DOHH2 (cell line): ENCODE data around the gene ABHD14A.
A peak's percentile ranks its signal among the peaks of the same experiment; 100 is the strongest.

Source experiments
- H3F3A ChIP-seq: fragments of 200-600 bp; sonication (generic), shearing (Covaris generic); 2 replicates; pipeline ENCODE4 v1.6.0; 2016; ENCODE audit warnings: antibody characterized with exemption, mild to moderate bottlenecking; ENCODE audit not compliant: control insufficient read depth, insufficient read depth
- H3K27ac ChIP-seq: fragments of 200-600 bp; sonication (generic); 2 replicates; pipeline ENCODE4 v1.5.1; 2014; ENCODE audit warnings: low read depth, mild to moderate bottlenecking, low read length, moderate library complexity
- H3K27me3 ChIP-seq: fragments of 200-600 bp; sonication (generic); 2 replicates; pipeline ENCODE4 v1.6.1; 2014; ENCODE audit warnings: mild to moderate bottlenecking, low read length, mixed read lengths; ENCODE audit not compliant: control insufficient read depth
- H3K36me3 ChIP-seq: fragments of 200-600 bp; sonication (generic); 2 replicates; pipeline ENCODE4 v1.6.1; 2014; ENCODE audit warnings: mild to moderate bottlenecking, low read length, moderate library complexity, mixed read lengths; ENCODE audit not compliant: control insufficient read depth
- H3K4me1 ChIP-seq: fragments of 200-600 bp; sonication (generic); 2 replicates; pipeline ENCODE4 v1.6.1; 2014; ENCODE audit warnings: mild to moderate bottlenecking, low read length, mixed read lengths; ENCODE audit not compliant: control insufficient read depth
- H3K4me2 ChIP-seq: fragments of 200-600 bp; sonication (generic); 2 replicates; pipeline ENCODE4 v1.6.0; 2014; ENCODE audit warnings: mild to moderate bottlenecking, low read length, moderate library complexity
- H3K4me3 ChIP-seq: fragments of 200-600 bp; sonication (generic); 2 replicates; pipeline ENCODE4 v1.5.1; 2014; ENCODE audit warnings: mild to moderate bottlenecking, low read length, mixed read lengths
- H3K79me2 ChIP-seq: fragments of 200-600 bp; sonication (generic); 2 replicates; pipeline ENCODE4 v1.6.1; 2014; ENCODE audit warnings: mild to moderate bottlenecking, low read length, mixed read lengths; ENCODE audit not compliant: control insufficient read depth
- H3K9me2 ChIP-seq: fragments of 200-600 bp; sonication (generic); replicated peaks from 2 replicates; pipeline ENCODE4 v1.6.1; 2014; ENCODE audit warnings: mild to moderate bottlenecking, low read length, mixed read lengths; ENCODE audit not compliant: control insufficient read depth
- H3K9me3 ChIP-seq: fragments of 200-600 bp; sonication (generic); 2 replicates; pipeline ENCODE4 v1.6.1; 2014; ENCODE audit warnings: antibody characterized with exemption, low read length, mixed read lengths; ENCODE audit not compliant: control insufficient read depth, insufficient read depth
- H4K20me1 ChIP-seq: fragments of 200-600 bp; sonication (generic); 2 replicates; pipeline ENCODE4 v1.6.0; 2014; ENCODE audit warnings: low read depth, mild to moderate bottlenecking, antibody characterized with exemption, low read length, moderate library complexity; ENCODE audit not compliant: control insufficient read depth, insufficient read depth
- EZH2phosphoT487 ChIP-seq: fragments of 200-600 bp; sonication (generic); IDR thresholded peaks from 2 replicates; pipeline ENCODE4 v1.6.1; 2017; ENCODE audit warnings: borderline replicate concordance, mild to moderate bottlenecking, antibody characterized with exemption, low read length, moderate library complexity, mixed read lengths
- TF ChIP-seq, protein P1 (sequence below): fragments of 200-600 bp; sonication (generic); IDR thresholded peaks from one replicate; pipeline ENCODE4 v1.5.1; 2014; ENCODE audit warnings: antibody characterized with exemption, mild to moderate bottlenecking, low read depth, low read length; ENCODE audit not compliant: poor library complexity, severe bottlenecking

Gene ABHD14A

GRCh38 chr3:51994530-51994929 lies 19.7 kb downstream of the ABHD14A start:
- Histone ChIP-seq H3K4me3 (peak overlapping the region; percentile 99), H3K4me2 (peak overlapping the region; percentile 93)

DNA sequence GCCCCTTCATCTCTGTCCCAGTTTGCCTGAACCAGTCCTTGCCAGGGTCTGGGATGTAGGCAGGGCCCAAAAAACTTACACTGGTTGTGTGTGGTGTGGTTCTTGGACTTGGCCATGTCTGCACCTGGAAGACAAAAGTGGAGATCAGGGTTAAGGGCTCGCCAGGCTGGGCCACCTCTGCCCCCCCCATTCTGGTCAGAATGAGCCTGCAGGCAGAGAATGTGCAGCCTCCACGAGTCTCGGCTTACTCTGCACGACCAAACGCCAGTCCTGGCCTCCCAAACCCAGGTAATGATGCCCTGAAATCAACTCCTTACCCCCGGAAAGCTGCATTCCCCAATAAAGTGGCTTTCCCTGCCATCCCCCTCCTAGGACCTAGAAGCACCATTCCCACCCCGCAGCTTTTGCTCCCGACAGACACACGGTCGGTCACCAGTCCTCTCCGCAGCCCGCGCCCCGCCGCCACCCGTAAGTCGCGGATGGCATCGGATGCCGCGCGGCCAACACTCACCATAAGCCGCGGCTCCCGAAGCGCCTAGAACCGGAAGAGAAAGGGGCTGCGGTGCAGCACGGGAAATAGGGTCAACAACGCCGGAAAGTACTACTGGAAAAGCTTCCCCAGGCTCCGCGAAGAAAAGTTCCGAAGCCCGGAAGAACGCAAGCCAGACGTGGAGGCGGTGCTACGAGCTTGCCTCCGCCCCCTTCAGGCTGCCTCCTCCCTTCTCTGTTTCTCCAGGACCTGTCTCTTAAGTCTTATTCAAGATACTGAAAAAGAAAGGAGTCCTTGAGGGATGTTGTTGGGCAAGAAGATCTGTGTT lies 20.7 kb downstream of the ABHD14A start, which contains the start of gene RPL29:
TSS of gene RPL29 (minus strand) at position 550 of the 818 bp plus-strand sequence. CDS start at position 116, 434 bp downstream.
- Histone ChIP-seq H3K9me2 (no peaks in the 10 kb centered on the region), H3K4me2 (peak within 1 kb of the TSS; percentile 93), H3K9me3 (no peaks in the 10 kb centered on the region), H3K4me3 (peak within 1 kb of the TSS; percentile 99), H3F3A (peaks cover 39% of the 10 kb centered on the region), H4K20me1 (peaks cover 5% of the 10 kb centered on the region; the same call in 1 of the 2 replicates), H3K36me3 (peaks cover 44% of the 10 kb centered on the region), H3K27ac (peak within 1 kb of the TSS; percentile 76), H3K4me1 (peaks cover 38% of the 10 kb centered on the region), H3K27me3 (peaks cover 5% of the 10 kb centered on the region; the same call in 1 of the 2 replicates), H3K79me2 (peaks cover 24% of the 10 kb centered on the region)
- no peak for TF ChIP-seq EZH2phosphoT487
- TF ChIP-seq, protein P1, sequence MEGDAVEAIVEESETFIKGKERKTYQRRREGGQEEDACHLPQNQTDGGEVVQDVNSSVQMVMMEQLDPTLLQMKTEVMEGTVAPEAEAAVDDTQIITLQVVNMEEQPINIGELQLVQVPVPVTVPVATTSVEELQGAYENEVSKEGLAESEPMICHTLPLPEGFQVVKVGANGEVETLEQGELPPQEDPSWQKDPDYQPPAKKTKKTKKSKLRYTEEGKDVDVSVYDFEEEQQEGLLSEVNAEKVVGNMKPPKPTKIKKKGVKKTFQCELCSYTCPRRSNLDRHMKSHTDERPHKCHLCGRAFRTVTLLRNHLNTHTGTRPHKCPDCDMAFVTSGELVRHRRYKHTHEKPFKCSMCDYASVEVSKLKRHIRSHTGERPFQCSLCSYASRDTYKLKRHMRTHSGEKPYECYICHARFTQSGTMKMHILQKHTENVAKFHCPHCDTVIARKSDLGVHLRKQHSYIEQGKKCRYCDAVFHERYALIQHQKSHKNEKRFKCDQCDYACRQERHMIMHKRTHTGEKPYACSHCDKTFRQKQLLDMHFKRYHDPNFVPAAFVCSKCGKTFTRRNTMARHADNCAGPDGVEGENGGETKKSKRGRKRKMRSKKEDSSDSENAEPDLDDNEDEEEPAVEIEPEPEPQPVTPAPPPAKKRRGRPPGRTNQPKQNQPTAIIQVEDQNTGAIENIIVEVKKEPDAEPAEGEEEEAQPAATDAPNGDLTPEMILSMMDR = no peak

More at GRCh38 chr3:51994530-51994929, 19.7 kb downstream of the ABHD14A start:
- TF ChIP-seq EZH2phosphoT487 = no peak
- TF ChIP-seq, protein P1 = no peak
- H3K9me3 ChIP-seq = no peaks in the 10 kb centered on the region
- peaks cover 5% of the 10 kb centered on the region; the same call in 1 of the 2 replicates for H4K20me1 ChIP-seq
- H3K27me3 ChIP-seq = peaks cover 5% of the 10 kb centered on the region; the same call in 1 of the 2 replicates
- no peaks in the 10 kb centered on the region for H3K9me2 ChIP-seq
- peaks cover 43% of the 10 kb centered on the region for H3F3A ChIP-seq
- H3K27ac ChIP-seq = peak overlapping the region; percentile 76
- H3K4me1 ChIP-seq = peaks cover 38% of the 10 kb centered on the region
- H3K79me2 ChIP-seq = peaks cover 24% of the 10 kb centered on the region
- peaks cover 44% of the 10 kb centered on the region for H3K36me3 ChIP-seq

DNA sequence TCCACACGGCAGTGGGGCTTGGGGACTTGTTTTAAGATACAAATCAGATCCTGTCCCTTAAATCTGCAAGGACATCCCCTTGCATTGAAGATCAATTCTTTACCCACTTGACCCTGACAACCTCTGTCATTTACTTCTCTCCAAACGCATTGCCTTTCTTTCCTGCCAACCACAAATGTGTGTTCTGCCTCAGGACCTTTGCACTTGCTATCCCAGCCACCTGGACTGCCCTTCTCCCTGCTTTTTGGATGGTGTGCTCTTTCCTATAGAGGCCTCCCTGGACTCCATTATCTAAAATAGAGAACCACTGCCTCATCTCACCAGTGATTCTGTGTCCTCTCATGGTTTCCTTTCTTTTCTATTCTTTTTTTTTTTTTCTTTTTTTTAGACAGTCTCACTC lies 22.3 kb downstream of the ABHD14A start:
- Histone ChIP-seq H3K27me3 (peaks cover 5% of the 10 kb centered on the region; the same call in 1 of the 2 replicates), H3K36me3 (peaks cover 34% of the 10 kb centered on the region), H3K27ac (no peak overlapping the region), H3F3A (peaks cover 29% of the 10 kb centered on the region), H3K4me1 (peaks cover 38% of the 10 kb centered on the region), H3K4me2 (no peak overlapping the region), H3K4me3 (no peak overlapping the region), H4K20me1 (peaks cover 5% of the 10 kb centered on the region; the same call in 1 of the 2 replicates), H3K9me3 (no peaks in the 10 kb centered on the region), H3K9me2 (no peaks in the 10 kb centered on the region), H3K79me2 (peaks cover 24% of the 10 kb centered on the region)
- no peak for TF ChIP-seq EZH2phosphoT487
- TF ChIP-seq, protein P1 = no peak
